HEK293T (cell line): ENCODE measurements around the gene NCCRP1.

Experiments
- CTCF ChIA-PET: fragments of 350-600 bp; formaldehyde crosslinking; extraction: SDS; loops from one replicate; lab custom pipeline; 2021; ENCODE audit warnings: antibody characterized with exemption, inconsistent platforms; lab: Yijun Ruan, JAX
- POLR2A ChIA-PET: fragments of 350-600 bp; formaldehyde crosslinking; extraction: SDS; loops from one replicate; lab custom pipeline; 2020; ENCODE audit warnings: antibody characterized with exemption, inconsistent platforms; lab: Yijun Ruan, JAX
- DNase-seq: peaks from one replicate; pipeline ENCODE4 v3.0.0; 2012; ENCODE audit warnings: mixed read lengths; ENCODE audit errors: extremely low spot score
- ARNT ChIP-seq: fragments of 450-650 bp; IDR thresholded peaks from 2 replicates; pipeline ENCODE4 v1.6.1; 2017; ENCODE audit warnings: mild to moderate bottlenecking
- BHLHE40 ChIP-seq: fragments of 450-650 bp; IDR thresholded peaks from 2 replicates; pipeline ENCODE4 v1.6.1; 2016; ENCODE audit warnings: mild to moderate bottlenecking, moderate library complexity, borderline replicate concordance
- CTBP1 ChIP-seq: fragments of 450-650 bp; IDR thresholded peaks from 2 replicates; pipeline ENCODE4 v1.6.1; 2016; ENCODE audit warnings: borderline replicate concordance
- ELF4 ChIP-seq: fragments of 450-650 bp; IDR thresholded peaks from 2 replicates; pipeline ENCODE4 v1.6.1; 2017; ENCODE audit warnings: antibody characterized with exemption
- FOXA1 ChIP-seq: fragments of 450-650 bp; IDR thresholded peaks from 2 replicates; pipeline ENCODE4 v1.6.1; 2016; ENCODE audit warnings: mild to moderate bottlenecking
- FOXK2 ChIP-seq: fragments of 450-650 bp; IDR thresholded peaks from 2 replicates; pipeline ENCODE4 v1.6.1; 2016; ENCODE audit warnings: mild to moderate bottlenecking
- FOXM1 ChIP-seq: fragments of 450-650 bp; IDR thresholded peaks from 2 replicates; pipeline ENCODE4 v1.6.1; 2017; ENCODE audit warnings: mild to moderate bottlenecking, borderline replicate concordance
- HDGF ChIP-seq: fragments of 450-650 bp; IDR thresholded peaks from 2 replicates; pipeline ENCODE4 v1.6.1; 2017; ENCODE audit warnings: antibody characterized with exemption, borderline replicate concordance
- L3MBTL2 ChIP-seq: fragments of 450-650 bp; conservative IDR thresholded peaks from 2 replicates; pipeline ENCODE4 v1.6.1; 2016; ENCODE audit warnings: mild to moderate bottlenecking
- LEF1 ChIP-seq: fragments of 450-650 bp; IDR thresholded peaks from 2 replicates; pipeline ENCODE4 v1.6.1; 2017; ENCODE audit warnings: mild to moderate bottlenecking, borderline replicate concordance
- NFRKB ChIP-seq: fragments of 450-650 bp; IDR thresholded peaks from 2 replicates; pipeline ENCODE4 v1.6.1; 2016; ENCODE audit warnings: mild to moderate bottlenecking, moderate library complexity
- SP1 ChIP-seq: fragments of 450-650 bp; IDR thresholded peaks from 2 replicates; pipeline ENCODE4 v1.6.1; 2017
- SUZ12 ChIP-seq: fragments of 450-650 bp; IDR thresholded peaks from 2 replicates; pipeline ENCODE4 v1.6.1; 2016; ENCODE audit warnings: mild to moderate bottlenecking
- TARDBP ChIP-seq: fragments of 450-650 bp; IDR thresholded peaks from 2 replicates; pipeline ENCODE4 v1.6.1; 2016
- ZNF384 ChIP-seq: fragments of 450-650 bp; IDR thresholded peaks from 2 replicates; pipeline ENCODE4 v1.6.1; 2016
- TF ChIP-seq, protein P1 (sequence below): fragments of 450-650 bp; IDR thresholded peaks from 2 replicates; pipeline ENCODE4 v1.6.1; 2016

The NCCRP1 gene

DNA sequence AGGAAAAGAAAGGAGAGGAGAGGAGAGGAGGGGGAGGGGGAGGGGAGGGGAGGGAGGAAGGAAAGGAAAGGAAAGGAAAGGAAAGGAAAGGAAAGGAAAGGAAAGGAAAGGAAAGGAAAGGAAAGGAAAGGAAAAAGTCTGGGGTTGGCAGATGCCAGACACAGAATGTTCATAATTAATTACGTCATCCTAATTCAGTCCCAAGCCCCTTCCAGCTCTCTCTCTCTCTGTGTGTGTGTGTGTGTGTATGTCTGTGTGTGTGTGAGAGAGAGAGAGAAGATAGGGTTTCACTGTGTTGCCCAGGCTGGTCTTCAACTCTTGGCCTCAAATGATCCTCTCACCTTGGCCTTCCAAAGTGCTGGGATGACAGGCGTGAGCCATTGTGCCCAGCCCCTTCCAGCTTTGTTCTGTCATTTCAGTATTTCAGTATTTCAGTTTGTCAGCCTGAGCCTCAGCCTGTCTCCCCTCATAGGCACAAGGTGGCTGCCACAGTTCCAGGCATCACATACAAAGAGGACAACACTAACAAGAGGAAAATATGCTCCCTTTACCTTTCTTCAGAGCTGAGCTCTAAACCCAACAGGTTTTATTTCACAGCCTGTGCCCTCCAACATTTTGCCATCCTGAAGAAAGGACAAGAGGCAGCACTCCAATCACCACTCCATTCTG, 33.5 kb downstream of the NCCRP1 start:
- CTCF ChIA-PET, result no interaction called here
- POLR2A ChIA-PET, result no interaction called here
- TF ChIP-seq, protein P1, sequence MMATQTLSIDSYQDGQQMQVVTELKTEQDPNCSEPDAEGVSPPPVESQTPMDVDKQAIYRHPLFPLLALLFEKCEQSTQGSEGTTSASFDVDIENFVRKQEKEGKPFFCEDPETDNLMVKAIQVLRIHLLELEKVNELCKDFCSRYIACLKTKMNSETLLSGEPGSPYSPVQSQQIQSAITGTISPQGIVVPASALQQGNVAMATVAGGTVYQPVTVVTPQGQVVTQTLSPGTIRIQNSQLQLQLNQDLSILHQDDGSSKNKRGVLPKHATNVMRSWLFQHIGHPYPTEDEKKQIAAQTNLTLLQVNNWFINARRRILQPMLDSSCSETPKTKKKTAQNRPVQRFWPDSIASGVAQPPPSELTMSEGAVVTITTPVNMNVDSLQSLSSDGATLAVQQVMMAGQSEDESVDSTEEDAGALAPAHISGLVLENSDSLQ, result no peak
- TF ChIP-seq FOXK2 (no peak), ELF4 (no peak), ARNT (no peak), L3MBTL2 (no peak), BHLHE40 (no peak), CTBP1 (no peak), ZNF384 (no peak)
- no peak for DNase-seq

DNA sequence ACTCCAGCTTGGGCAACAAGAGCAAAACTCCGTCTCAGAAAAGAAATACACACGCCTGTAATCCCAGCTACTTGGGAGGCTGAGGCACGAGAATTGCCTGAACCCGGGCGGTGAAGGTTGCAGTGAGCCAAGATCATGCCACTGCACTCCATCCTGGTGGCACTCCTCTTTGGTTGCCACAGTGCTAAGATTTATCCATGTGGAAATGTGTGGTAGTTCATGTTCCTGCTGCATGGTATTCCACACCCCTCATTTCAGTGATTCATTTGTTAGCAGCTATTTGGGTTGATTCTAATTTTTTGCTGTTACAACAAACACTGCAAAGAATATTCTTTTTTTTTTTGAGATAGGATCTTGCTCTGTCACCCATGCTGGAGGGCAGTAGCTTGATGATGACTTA, 35.9 kb downstream of the NCCRP1 start:
- DNase-seq, result no peak
- ChIA-PET CTCF (interaction anchor here (0.7 kb wide), 1 partner anchor 1522 kb away, joined by 3 read pairs; no protein-coding TSS in a partner anchor), POLR2A (interaction anchor here (0.6 kb wide), 1 partner anchor 109 kb away, joined by 3 read pairs; the partner anchor contains the start of gene SAMD4B)
- TF ChIP-seq ARNT (no peak), HDGF (no peak), ZNF384 (no peak), FOXA1 (no peak), BHLHE40 (no peak), TARDBP (no peak), NFRKB (no peak), FOXK2 (no peak), SUZ12 (no peak), L3MBTL2 (no peak), ELF4 (no peak), SP1 (no peak), CTBP1 (no peak)

DNA sequence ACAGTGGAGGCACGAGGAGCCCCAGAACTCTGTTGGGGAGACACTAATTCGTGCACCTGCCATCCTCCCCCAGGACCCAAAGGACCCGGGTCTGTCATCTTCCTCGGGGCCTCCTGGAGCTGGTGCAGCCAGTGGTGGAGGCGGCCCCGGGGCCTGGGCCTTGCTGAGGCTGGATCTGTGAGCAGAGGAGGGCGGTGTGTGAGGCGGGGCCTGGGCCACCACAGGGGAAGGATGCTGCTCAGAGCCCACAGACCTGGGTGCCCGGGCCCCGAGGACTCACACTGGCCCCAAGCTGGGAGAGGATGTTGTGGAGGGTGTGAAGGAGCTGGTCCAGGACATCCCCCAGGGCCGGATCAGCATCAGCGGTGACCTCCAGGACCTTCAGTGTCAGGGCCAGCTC, 39.8 kb downstream of the NCCRP1 start:
- CTCF ChIA-PET, result interaction anchor here (0.6 kb wide), 1 partner anchor 306 kb away, joined by 6 read pairs; the partner anchor contains the start of gene MRPS12
- TF ChIP-seq FOXA1, result no peak
- no peak for TF ChIP-seq ZNF384
- TF ChIP-seq L3MBTL2, result no peak
- TF ChIP-seq TARDBP, result no peak
- no peak for TF ChIP-seq ARNT
- no peak for TF ChIP-seq NFRKB
- TF ChIP-seq FOXK2, result no peak
- TF ChIP-seq FOXM1, result no peak
- TF ChIP-seq, protein P1, result no peak
- TF ChIP-seq LEF1, result no peak
- no peak for TF ChIP-seq ELF4
- TF ChIP-seq BHLHE40, result no peak
- TF ChIP-seq CTBP1, result no peak
- no peak for TF ChIP-seq HDGF
- TF ChIP-seq SUZ12, result no peak
- TF ChIP-seq SP1, result no peak
- DNase-seq, result no peak
- POLR2A ChIA-PET, result no interaction called here

- TF ChIP-seq SP1 (no peak), LEF1 (no peak), ZNF384 (no peak), BHLHE40 (no peak), NFRKB (no peak), L3MBTL2 (no peak), ARNT (no peak), TARDBP (no peak), FOXA1 (no peak), FOXK2 (no peak), ELF4 (no peak), CTBP1 (no peak), HDGF (no peak), SUZ12 (no peak), FOXM1 (no peak)
- TF ChIP-seq, protein P1, result no peak
- CTCF ChIA-PET, result interaction anchor here (1.1 kb wide), 1 partner anchor 90 kb away, joined by 3 read pairs; no protein-coding TSS in a partner anchor
- no peak for DNase-seq
- POLR2A ChIA-PET, result no interaction called here
Observed at GRCh38 chr19:39237200-39238184, 40.7 kb downstream of the NCCRP1 start.

- POLR2A ChIA-PET, result no interaction called here
- no peak for DNase-seq
- TF ChIP-seq SP1 (no peak), LEF1 (no peak), BHLHE40 (no peak), ZNF384 (no peak), ARNT (no peak), TARDBP (no peak), FOXM1 (no peak), ELF4 (no peak)
- TF ChIP-seq, protein P1, result no peak
- CTCF ChIA-PET, result interaction anchor here (1.1 kb wide), 1 partner anchor 89 kb away, joined by 3 read pairs; no protein-coding TSS in a partner anchor
Observed at GRCh38 chr19:39238209-39238608, 41.4 kb downstream of the NCCRP1 start.
